ENCODE data around the gene KCNJ2.

DNA sequence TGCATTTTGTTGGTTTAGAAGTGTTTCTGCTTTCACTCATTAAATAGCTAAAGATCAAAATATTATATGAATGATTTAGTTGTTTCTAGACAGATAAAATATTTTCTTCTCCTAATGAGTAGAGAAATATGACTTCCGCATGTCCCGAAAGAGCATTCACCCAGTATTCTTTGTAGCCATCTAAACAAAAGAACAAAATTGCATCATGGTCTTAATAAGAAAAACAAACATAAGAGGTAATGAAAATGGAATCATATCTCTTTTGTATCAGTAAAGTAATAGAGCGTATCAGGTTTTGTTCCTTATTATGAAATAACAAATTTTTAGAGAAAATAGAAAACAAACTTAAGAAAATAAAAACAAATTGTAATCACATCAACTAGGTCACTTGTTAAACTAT lies 16.1 kb upstream of the KCNJ2 start:
- TF ChIP-seq EZH2 (IDR thresholded peaks at IDR 0.05) (no peak), POLR2AphosphoS5 (IDR thresholded peaks at IDR 0.05; ENCODE audit: borderline replicate concordance, low read depth, low read length) (no peak)
